Smooth muscle cell (in vitro differentiated cells): ENCODE data around the gene DCXR. TPM values are rescaled to one million over a fixed set of nuclear protein-coding genes. Genes with fewer than 3 reads are reported as not detected.

Experiments used
- DNase-seq: peaks from one replicate; lab custom pipeline; 2025; ENCODE audit not compliant: unreplicated experiment; lab: John Stamatoyannopoulos, UW
- H2AFZ ChIP-seq: fragments of 200-600 bp; sonication (generic); 2 replicates; pipeline ENCODE4 v1.6.0; 2016; ENCODE audit warnings: antibody characterized with exemption, low read depth, mild to moderate bottlenecking
- H3F3A ChIP-seq: fragments of 200-600 bp; sonication (generic); 2 replicates; pipeline ENCODE4 v1.6.0; 2017; ENCODE audit warnings: antibody characterized with exemption, low read depth
- H3K27ac ChIP-seq: fragments of 200-600 bp; sonication (generic); 2 replicates; pipeline ENCODE4 v1.5.1; 2016; ENCODE audit warnings: low read depth, mild to moderate bottlenecking
- H3K27me3 ChIP-seq: fragments of 200-600 bp; sonication (generic); 2 replicates; pipeline ENCODE4 v1.6.1; 2016; ENCODE audit warnings: low read depth, mild to moderate bottlenecking
- H3K36me3 ChIP-seq: fragments of 200-600 bp; sonication (generic); 2 replicates; pipeline ENCODE4 v1.5.1; 2016; ENCODE audit warnings: low read depth
- H3K4me1 ChIP-seq: fragments of 200-600 bp; sonication (generic); 2 replicates; pipeline ENCODE4 v1.5.1; 2016; ENCODE audit warnings: low read depth
- H3K4me2 ChIP-seq: fragments of 200-600 bp; sonication (generic); 2 replicates; pipeline ENCODE4 v1.6.0; 2016; ENCODE audit warnings: mild to moderate bottlenecking
- H3K4me3 ChIP-seq: fragments of 200-600 bp; sonication (generic); 2 replicates; pipeline ENCODE4 v1.5.1; 2016; ENCODE audit warnings: mild to moderate bottlenecking
- H3K79me2 ChIP-seq: fragments of 200-600 bp; sonication (generic); 2 replicates; pipeline ENCODE4 v1.6.0; 2016; ENCODE audit warnings: low read depth, mild to moderate bottlenecking
- H3K9ac ChIP-seq: fragments of 200-600 bp; sonication (generic); 2 replicates; pipeline ENCODE4 v1.6.0; 2016; ENCODE audit warnings: low read depth
- H3K9me3 ChIP-seq: fragments of 200-600 bp; sonication (generic); replicated peaks from 2 replicates; pipeline ENCODE4 v1.5.1; 2016; ENCODE audit warnings: low read depth
- H4K20me1 ChIP-seq: fragments of 200-600 bp; sonication (generic); 2 replicates; pipeline ENCODE4 v1.6.0; 2016; ENCODE audit warnings: low read depth
- CTCF ChIP-seq: fragments of 200-600 bp; sonication (generic); IDR thresholded peaks from 2 replicates; pipeline ENCODE4 v1.5.1; 2017; ENCODE audit warnings: borderline replicate concordance, mild to moderate bottlenecking, antibody characterized with exemption; ENCODE audit not compliant: insufficient read depth, poor library complexity, severe bottlenecking
- WGBS: methylation state at CpG from one replicate; pipeline ENCODE4 v1.1.7; 2016; ENCODE audit warnings: low lambda C conversion rate; 5-methylcytosine and 5-hydroxymethylcytosine counted together
- polyA plus RNA-seq: library from polyadenylated mRNA; unstranded; fragments of >200 nt; fragmentation: Nextera tagmentation; extraction: Ambion mirVana; gene quantifications from 2 replicates; pipeline ENCODE4 v1.2.1, GENCODE V29; 2016
- total RNA-seq: library from RNA; depleted of rRNA; stranded (reverse); fragments of >200 nt; gene quantifications from 2 replicates; pipeline ENCODE4 v1.2.3, GENCODE V29; 2014

DCXR gene
- total and polyA plus RNA-seq, 2 experiments from 2014 or later, result 34.9 to 89.4 TPM

GRCh38 chr17:82014432-82014831 is 23.1 kb downstream of the DCXR start:
- Histone ChIP-seq H3K27me3 (no peaks in the 10 kb centered on the region), H3K9ac (no peak overlapping the region), H3K9me3 (no peaks in the 10 kb centered on the region), H3K27ac (no peak overlapping the region), H3K4me3 (no peak overlapping the region), H3K4me1 (no peaks in the 10 kb centered on the region), H4K20me1 (no peaks in the 10 kb centered on the region), H3K79me2 (no peaks in the 10 kb centered on the region), H3F3A (no peaks in the 10 kb centered on the region), H3K4me2 (no peak overlapping the region), H2AFZ (no peak overlapping the region), H3K36me3 (no peaks in the 10 kb centered on the region)
- no peak for TF ChIP-seq CTCF
- no peak for DNase-seq
- 97% methylated on average over 23 of the region's 23 CpGs for WGBS

DNA sequence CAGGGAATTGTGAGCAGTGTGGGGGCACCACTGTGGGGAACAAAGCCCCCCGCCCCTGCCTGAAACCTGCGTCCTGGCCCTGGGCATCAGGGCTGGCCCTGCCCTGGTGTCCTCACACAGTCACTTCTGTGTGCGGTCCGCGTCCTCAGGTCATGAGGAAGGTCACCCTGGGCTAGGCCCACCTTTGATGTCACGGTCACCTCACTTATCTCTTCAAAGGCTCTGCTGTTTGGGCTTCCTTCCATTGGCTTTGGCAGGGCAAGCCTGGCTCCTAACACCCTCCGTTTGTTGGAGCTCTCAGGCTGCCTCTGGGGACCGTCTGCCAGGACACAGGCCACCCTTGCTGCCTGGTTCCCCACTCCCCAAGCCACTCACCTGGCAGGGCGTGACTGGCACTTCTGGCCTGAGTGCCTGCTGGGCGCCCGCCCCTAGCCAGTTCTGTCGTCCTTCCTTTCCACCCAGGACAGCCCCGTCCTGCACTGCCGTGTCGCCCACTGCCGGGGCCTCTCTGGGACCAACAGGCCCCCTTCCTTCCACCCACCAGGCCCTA is 23.6 kb downstream of the DCXR start:
- no peak overlapping the region for H2AFZ ChIP-seq
- H4K20me1 ChIP-seq, result no peaks in the 10 kb centered on the region
- WGBS, result 96% methylated on average over 16 of the region's 16 CpGs
- H3K36me3 ChIP-seq, result no peaks in the 10 kb centered on the region
- H3K4me2 ChIP-seq, result no peak overlapping the region
- no peak overlapping the region for H3K27ac ChIP-seq
- DNase-seq, result no peak
- H3K79me2 ChIP-seq, result no peaks in the 10 kb centered on the region
- H3K4me3 ChIP-seq, result no peak overlapping the region
- no peak for TF ChIP-seq CTCF
- H3K9ac ChIP-seq, result no peak overlapping the region
- H3K4me1 ChIP-seq, result no peaks in the 10 kb centered on the region
- H3K9me3 ChIP-seq, result no peaks in the 10 kb centered on the region
- no peaks in the 10 kb centered on the region for H3F3A ChIP-seq
- H3K27me3 ChIP-seq, result no peaks in the 10 kb centered on the region

GRCh38 chr17:82013341-82013740 is 24.2 kb downstream of the DCXR start:
- no peaks in the 10 kb centered on the region for H3K36me3 ChIP-seq
- no peaks in the 10 kb centered on the region for H3K79me2 ChIP-seq
- H3K4me2 ChIP-seq, result no peak overlapping the region
- no peaks in the 10 kb centered on the region for H4K20me1 ChIP-seq
- 77% methylated on average over 22 of the region's 22 CpGs for WGBS
- H3K27ac ChIP-seq, result no peak overlapping the region
- no peak overlapping the region for H3K9ac ChIP-seq
- no peaks in the 10 kb centered on the region for H3K9me3 ChIP-seq
- no peaks in the 10 kb centered on the region for H3K27me3 ChIP-seq
- H2AFZ ChIP-seq, result no peak overlapping the region
- no peak overlapping the region for H3K4me3 ChIP-seq
- no peaks in the 10 kb centered on the region for H3K4me1 ChIP-seq
- no peak for TF ChIP-seq CTCF
- DNase-seq, result no peak
- H3F3A ChIP-seq, result no peaks in the 10 kb centered on the region

- Histone ChIP-seq H3K27me3 (no peaks in the 10 kb centered on the region), H3K27ac (peak overlapping the region; percentile 39), H3K4me2 (peak overlapping the region; percentile 4), H4K20me1 (no peaks in the 10 kb centered on the region), H3K9me3 (no peaks in the 10 kb centered on the region), H3K36me3 (no peaks in the 10 kb centered on the region), H3K79me2 (no peaks in the 10 kb centered on the region), H2AFZ (no peak overlapping the region), H3K4me1 (no peaks in the 10 kb centered on the region), H3K4me3 (no peak overlapping the region), H3F3A (no peaks in the 10 kb centered on the region), H3K9ac (no peak overlapping the region)
- DNase-seq, result no peak
- no peak for TF ChIP-seq CTCF
- WGBS, result 43% methylated on average over 17 of the region's 19 CpGs
Observed at GRCh38 chr17:82012640-82013295, 24.7 kb downstream of the DCXR start.
